ENCODE measurements around the gene ADSL.

- TF ChIP-seq, protein P1, sequence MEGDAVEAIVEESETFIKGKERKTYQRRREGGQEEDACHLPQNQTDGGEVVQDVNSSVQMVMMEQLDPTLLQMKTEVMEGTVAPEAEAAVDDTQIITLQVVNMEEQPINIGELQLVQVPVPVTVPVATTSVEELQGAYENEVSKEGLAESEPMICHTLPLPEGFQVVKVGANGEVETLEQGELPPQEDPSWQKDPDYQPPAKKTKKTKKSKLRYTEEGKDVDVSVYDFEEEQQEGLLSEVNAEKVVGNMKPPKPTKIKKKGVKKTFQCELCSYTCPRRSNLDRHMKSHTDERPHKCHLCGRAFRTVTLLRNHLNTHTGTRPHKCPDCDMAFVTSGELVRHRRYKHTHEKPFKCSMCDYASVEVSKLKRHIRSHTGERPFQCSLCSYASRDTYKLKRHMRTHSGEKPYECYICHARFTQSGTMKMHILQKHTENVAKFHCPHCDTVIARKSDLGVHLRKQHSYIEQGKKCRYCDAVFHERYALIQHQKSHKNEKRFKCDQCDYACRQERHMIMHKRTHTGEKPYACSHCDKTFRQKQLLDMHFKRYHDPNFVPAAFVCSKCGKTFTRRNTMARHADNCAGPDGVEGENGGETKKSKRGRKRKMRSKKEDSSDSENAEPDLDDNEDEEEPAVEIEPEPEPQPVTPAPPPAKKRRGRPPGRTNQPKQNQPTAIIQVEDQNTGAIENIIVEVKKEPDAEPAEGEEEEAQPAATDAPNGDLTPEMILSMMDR (IDR thresholded peaks at IDR 0.05): no peak
- no peak for TF ChIP-seq POLR2AphosphoS5 (IDR thresholded peaks at IDR 0.05)
- no peak for TF ChIP-seq EP300 (IDR thresholded peaks at IDR 0.05)
Measured at GRCh38 chr22:40411506-40411861, 65.2 kb downstream of the ADSL start.
